PC-3 (cell line): ENCODE measurements around the gene DDX17. TPM values are rescaled to one million over a fixed set of nuclear protein-coding genes. Genes with fewer than 3 reads are reported as not detected.
A peak's percentile ranks its signal among the peaks of the same experiment; 100 is the strongest.

Source experiments
- ATAC-seq: fragments of 200-7000 bp; cut with Tn5 transposase; 2 replicates; pipeline ENCODE4 v1.9.1; 2020; ENCODE audit warnings: mild to moderate bottlenecking, moderate library complexity
- BruUV-seq: library from RNA; stranded (reverse); fragments of 400-500 nt; replicated peaks from 2 replicates; lab custom pipeline; 2021; lab: Mats Ljungman, UMichigan
- CTCF ChIA-PET: fragments of 300-600 bp; sonication (Branson Sonifier 250); formaldehyde crosslinking; loops from one replicate; lab custom pipeline; 2022; ENCODE audit warnings: antibody characterized with exemption; lab: Charles Lee
- POLR2A ChIA-PET: fragments of 300-600 bp; sonication (Branson Sonifier 250); formaldehyde crosslinking; loops from one replicate; lab custom pipeline; 2022; ENCODE audit warnings: antibody characterized with exemption; ENCODE audit not compliant: unreplicated experiment; lab: Charles Lee
- DNase-seq: peaks from one replicate; pipeline ENCODE4 v3.0.0-alpha.2; 2015
- H2AFZ ChIP-seq: fragments of 300-600 bp; sonication (generic); 2 replicates; pipeline ENCODE4 v1.6.0; 2016; ENCODE audit warnings: antibody characterized with exemption, low read length
- H3F3A ChIP-seq: fragments of 300-600 bp; sonication (generic); one replicate; pipeline ENCODE4 v1.6.0; 2017; ENCODE audit warnings: antibody characterized with exemption, low read length, control low read depth, mild to moderate bottlenecking; ENCODE audit not compliant: unreplicated experiment
- H3K27ac ChIP-seq: fragments of 300-600 bp; sonication (generic); 2 replicates; pipeline ENCODE4 v1.5.1; 2016; ENCODE audit warnings: mild to moderate bottlenecking, low read length
- H3K27me3 ChIP-seq: fragments of 300-600 bp; sonication (generic); 2 replicates; pipeline ENCODE4 v1.6.1; 2016; ENCODE audit warnings: low read length, mixed read lengths
- H3K36me3 ChIP-seq: fragments of 300-600 bp; sonication (generic); 2 replicates; pipeline ENCODE4 v1.6.1; 2016; ENCODE audit warnings: low read depth, mixed run types, low read length, mixed read lengths
- H3K4me1 ChIP-seq: fragments of 300-600 bp; sonication (generic); 2 replicates; pipeline ENCODE4 v1.5.1; 2016; ENCODE audit warnings: low read length; ENCODE audit not compliant: insufficient read depth
- H3K4me2 ChIP-seq: fragments of 300-600 bp; sonication (generic); 2 replicates; pipeline ENCODE4 v1.6.0; 2016; ENCODE audit warnings: low read length
- H3K4me3 ChIP-seq: fragments of 300-600 bp; sonication (generic); 2 replicates; pipeline ENCODE4 v1.5.1; 2016; ENCODE audit warnings: mild to moderate bottlenecking, low read length, mixed read lengths
- H3K79me2 ChIP-seq: fragments of 300-600 bp; sonication (generic); 2 replicates; pipeline ENCODE4 v1.6.1; 2017; ENCODE audit warnings: low read length, mixed read lengths
- H3K9ac ChIP-seq: fragments of 300-600 bp; sonication (generic); 2 replicates; pipeline ENCODE4 v1.6.0; 2016; ENCODE audit warnings: mild to moderate bottlenecking, low read length
- H3K9me2 ChIP-seq: fragments of 300-600 bp; sonication (generic); replicated peaks from 2 replicates; pipeline ENCODE4 v1.6.1; 2016; ENCODE audit warnings: mixed run types, low read length, mixed read lengths
- H3K9me3 ChIP-seq: fragments of 300-600 bp; sonication (generic); 2 replicates; pipeline ENCODE4 v1.6.1; 2016; ENCODE audit warnings: low read length, mixed read lengths
- H4K20me1 ChIP-seq: fragments of 300-600 bp; sonication (generic); 2 replicates; pipeline ENCODE4 v1.6.1; 2016; ENCODE audit warnings: low read length, mixed read lengths
- CTCF ChIP-seq: fragments of 300-600 bp; sonication (generic); conservative IDR thresholded peaks from 2 replicates; pipeline ENCODE4 v1.5.1; 2017; ENCODE audit warnings: antibody characterized with exemption, low read depth, mild to moderate bottlenecking, low read length
- EZH2 ChIP-seq: fragments of 300-600 bp; sonication (generic); IDR thresholded peaks from one replicate; pipeline ENCODE4 v1.6.1; 2017; ENCODE audit warnings: antibody characterized with exemption, mild to moderate bottlenecking, low read length; ENCODE audit not compliant: unreplicated experiment
- EZH2phosphoT487 ChIP-seq: fragments of 300-600 bp; sonication (generic); IDR thresholded peaks from 2 replicates; pipeline ENCODE4 v1.6.1; 2018; ENCODE audit warnings: mild to moderate bottlenecking, antibody characterized with exemption, low read length, borderline replicate concordance
- intact Hi-C: fragments of 100-400 bp; cut with micrococcal nuclease; formaldehyde crosslinking; loops from 2 replicates; pipeline ENCODE4 v1.9.0; 2023
- total RNA-seq: library from RNA; depleted of rRNA; stranded (reverse); fragments of >200 nt; gene quantifications from 2 replicates; pipeline ENCODE4 v1.2.3, GENCODE V29; 2014

The DDX17 gene
- total RNA-seq, 1 experiment from 2014 or later: 333 TPM

GRCh38 chr22:38467438-38467903 is 38.6 kb downstream of the DDX17 start:
- no peak for DNase-seq
- Histone ChIP-seq H2AFZ (peak overlapping the region; percentile 96), H3K36me3 (no peaks in the 10 kb centered on the region), H4K20me1 (no peaks in the 10 kb centered on the region), H3K79me2 (no peaks in the 10 kb centered on the region), H3K9ac (peak overlapping the region; percentile 77), H3K9me3 (no peaks in the 10 kb centered on the region), H3K4me3 (peak overlapping the region; percentile 76), H3F3A (no peaks in the 10 kb centered on the region), H3K4me1 (peaks cover 5% of the 10 kb centered on the region; the same call in 1 of the 2 replicates), H3K4me2 (peak overlapping the region; percentile 97), H3K27me3 (no peaks in the 10 kb centered on the region), H3K9me2 (no peaks in the 10 kb centered on the region), H3K27ac (no peak overlapping the region)
- no TSS peak for BruUV-seq
- intact Hi-C loops: no loop called here
- ChIA-PET POLR2A (interaction anchor here (0.5 kb wide), 1 partner anchor 11 kb away, joined by 3 read pairs; no protein-coding TSS in a partner anchor), CTCF (no interaction called here)
- peak; percentile 39 for ATAC-seq
- no peak for TF ChIP-seq EZH2
- no peak for TF ChIP-seq CTCF
- no peak for TF ChIP-seq EZH2phosphoT487

GRCh38 chr22:38465673-38466490 is 40.2 kb downstream of the DDX17 start:
- H3K4me1 ChIP-seq: peaks cover 5% of the 10 kb centered on the region; the same call in 1 of the 2 replicates
- no peaks in the 10 kb centered on the region for H3K79me2 ChIP-seq
- H3K27me3 ChIP-seq: no peaks in the 10 kb centered on the region
- no peak overlapping the region for H3K27ac ChIP-seq
- no peak overlapping the region for H3K4me2 ChIP-seq
- H3K9me3 ChIP-seq: no peaks in the 10 kb centered on the region
- ATAC-seq (no peak), DNase-seq (no peak)
- TF ChIP-seq CTCF (no peak), EZH2phosphoT487 (no peak), EZH2 (no peak)
- no peaks in the 10 kb centered on the region for H4K20me1 ChIP-seq
- no peaks in the 10 kb centered on the region for H3K36me3 ChIP-seq
- intact Hi-C loops: no loop called here
- BruUV-seq: no TSS peak
- no peak overlapping the region for H3K9ac ChIP-seq
- no peaks in the 10 kb centered on the region for H3K9me2 ChIP-seq
- H3K4me3 ChIP-seq: no peak overlapping the region
- ChIA-PET CTCF (no interaction called here), POLR2A (no interaction called here)
- no peaks in the 10 kb centered on the region for H3F3A ChIP-seq
- H2AFZ ChIP-seq: no peak overlapping the region
